HS-27A (cell line): Measurements from ENCODE around the gene DAG1.

Source experiments
- DNase-seq: peaks from one replicate; pipeline ENCODE4 v3.0.0-alpha.2; 2012; ENCODE audit warnings: low read depth, missing footprints

DAG1 gene

DNA sequence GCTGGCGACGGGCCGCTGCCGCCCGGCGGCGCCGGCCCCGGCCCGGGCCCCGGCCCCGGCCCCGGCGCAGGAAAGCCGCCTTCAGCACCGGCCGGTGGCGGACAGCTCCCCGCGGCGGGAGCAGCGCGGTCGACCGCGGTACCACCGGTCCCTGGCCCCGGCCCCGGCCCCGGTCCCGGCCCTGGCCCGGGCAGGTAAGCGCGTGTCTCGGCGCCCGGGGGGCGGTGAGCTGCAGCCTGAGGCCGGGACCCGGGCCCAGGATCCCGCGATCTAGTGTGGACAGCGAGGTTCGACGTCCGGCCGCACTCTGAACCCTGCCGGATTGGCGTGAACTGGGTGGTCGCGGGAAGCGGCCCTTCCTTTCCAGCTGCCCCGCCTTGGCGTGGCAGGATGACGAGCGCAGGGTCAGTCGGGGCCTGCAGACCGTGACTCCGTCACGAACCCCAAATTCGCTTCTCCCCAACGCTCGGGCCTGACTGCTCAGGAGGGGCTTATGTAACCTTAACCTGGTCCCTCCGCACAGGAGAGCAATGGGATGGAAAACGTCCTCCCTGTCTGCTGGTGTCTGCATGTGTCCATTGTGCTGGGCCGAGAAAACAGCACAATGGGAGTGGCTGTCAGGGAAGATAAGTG is 84.7 kb downstream of the DAG1 start:
- DNase-seq: no peak

DNA sequence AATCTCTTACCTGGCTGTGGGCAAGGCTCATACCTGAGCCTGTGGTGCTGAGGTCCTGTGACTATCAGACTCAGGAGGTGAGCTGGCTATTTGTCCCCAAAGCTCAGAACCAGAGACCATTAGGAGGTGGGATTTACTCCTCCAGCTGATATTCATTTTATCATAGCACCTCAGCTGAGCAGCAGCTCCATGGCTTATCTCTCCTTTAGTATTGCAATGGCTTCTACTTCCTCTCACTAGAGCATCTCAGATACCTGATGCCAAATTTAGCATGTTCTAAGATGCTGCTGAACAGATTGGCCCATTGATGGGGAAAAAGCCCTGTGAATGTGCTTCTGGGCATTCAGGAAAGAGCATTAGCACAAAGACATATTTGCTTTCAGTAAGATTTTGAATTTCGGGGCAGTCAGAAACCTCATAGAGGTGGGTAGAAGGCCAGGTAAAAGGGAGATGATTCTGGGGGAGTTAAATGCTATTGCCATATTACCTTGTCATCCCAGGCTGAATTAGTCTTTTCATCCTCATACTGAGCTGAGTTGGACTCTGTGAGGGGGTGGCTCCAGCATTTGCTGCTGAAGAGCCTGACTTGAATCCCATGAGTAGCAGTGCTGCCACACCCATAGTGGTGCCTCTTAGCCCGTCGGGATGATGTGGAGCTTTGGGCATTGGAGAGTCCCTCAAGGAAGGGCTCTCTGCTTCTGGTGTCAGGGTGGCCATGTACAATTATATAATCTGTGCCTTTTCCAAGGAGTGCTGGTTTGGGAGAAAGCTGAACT is 86.6 kb downstream of the DAG1 start:
- no peak for DNase-seq

DNA sequence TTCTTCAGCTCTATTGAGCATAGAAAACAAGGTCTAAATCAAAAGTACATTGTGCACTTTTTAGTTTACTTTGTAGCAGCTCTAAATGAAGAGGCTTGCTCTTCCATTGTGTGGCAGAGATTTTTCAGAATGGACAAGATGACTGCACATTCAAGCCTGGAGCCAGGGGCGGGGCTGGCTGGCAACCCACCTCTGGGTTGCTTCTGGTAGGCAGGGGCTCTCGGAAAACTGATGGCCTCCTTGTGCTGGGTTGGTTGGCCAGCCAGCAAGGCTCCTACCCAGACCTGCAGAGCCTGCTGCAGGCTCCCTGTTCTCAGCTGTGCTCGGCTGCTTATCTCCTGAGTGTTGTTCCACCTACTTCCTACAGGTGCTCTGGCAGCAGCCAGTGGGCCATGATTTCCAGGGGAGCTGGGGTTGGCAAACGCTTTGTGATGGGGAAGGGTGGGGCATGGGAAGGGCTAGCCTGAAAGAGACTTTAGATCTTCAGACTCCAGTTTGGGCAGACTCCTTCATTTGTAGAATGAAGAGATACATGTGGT is 93.0 kb downstream of the DAG1 start:
- no peak for DNase-seq

DNA sequence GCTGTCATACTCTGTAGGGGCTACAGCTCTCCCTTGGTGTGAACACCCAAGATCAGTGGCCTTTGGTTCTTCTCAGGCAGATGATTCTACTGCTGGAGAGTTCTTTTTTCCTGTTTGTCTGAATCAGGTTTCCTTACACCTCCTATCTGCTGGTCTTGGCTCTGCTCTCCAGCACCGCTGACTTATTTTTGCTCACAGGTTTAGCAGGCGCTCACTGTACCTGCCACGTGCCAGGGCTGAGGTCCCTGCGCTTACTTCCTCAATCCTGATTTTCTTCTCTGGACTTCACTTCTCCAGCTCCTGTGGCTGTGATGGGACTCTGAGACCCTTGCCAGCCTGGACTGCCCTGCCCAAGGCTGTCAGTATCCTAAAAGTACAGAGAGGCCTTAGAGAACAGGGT is 93.7 kb downstream of the DAG1 start:
- no peak for DNase-seq

DNA sequence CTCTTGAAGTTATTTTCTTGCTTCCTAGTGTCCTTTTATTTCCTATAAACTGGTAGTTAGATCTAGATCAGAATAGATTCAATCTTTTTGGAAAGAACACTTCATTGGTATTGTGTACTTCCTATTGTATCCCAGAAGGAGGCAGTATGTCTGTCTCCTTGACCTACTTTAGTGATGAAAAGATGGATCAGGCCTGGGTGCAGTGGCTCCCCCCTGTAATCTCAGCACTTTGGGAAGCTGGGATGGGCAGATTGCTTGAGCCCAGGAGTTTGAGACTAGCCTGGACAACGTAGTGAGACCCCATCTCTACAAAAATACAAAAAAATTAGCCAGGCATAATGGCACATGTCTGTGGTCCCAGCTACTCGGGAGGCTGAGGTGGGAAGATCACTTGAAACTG is 96.2 kb downstream of the DAG1 start:
- DNase-seq: no peak

DNA sequence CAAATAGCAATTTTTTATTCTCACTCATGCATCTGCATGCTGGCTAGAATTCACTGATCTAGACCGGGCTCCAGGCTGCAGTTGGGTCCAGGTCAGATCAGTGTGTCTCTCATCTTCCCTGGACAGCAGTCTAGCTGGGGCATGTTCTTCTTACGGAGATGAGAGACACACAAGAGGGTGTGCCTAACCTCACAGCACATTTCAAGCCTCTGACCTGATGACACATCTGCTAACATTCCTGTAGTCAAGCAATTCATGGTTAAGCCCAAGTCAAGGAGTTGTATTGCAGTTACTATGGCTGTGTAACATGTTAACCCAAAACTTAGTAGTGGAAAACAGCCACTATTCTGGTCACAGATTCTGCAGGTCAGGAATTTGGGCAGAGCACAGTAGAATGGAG is 97.3 kb downstream of the DAG1 start:
- no peak for DNase-seq

DNA sequence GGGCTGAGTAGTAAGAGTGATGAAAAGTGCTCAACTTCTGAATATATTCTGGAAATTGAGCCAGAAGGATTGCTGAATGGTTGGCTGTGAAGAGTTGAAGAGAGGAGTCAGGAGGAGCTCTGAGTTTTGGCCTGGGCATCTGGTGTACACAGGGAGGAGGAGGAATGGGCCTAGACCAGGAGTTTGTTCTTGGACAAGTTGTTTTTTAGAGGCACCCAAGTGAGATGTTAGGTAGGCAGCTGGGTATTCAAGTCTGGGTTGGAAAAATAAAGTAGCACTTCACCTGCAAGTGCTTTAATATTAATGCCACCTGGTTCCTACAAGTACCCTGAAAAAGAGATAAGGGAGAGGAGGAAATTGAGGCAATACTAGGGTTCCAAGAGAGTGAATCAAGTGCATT is 98.9 kb downstream of the DAG1 start:
- no peak for DNase-seq

DNA sequence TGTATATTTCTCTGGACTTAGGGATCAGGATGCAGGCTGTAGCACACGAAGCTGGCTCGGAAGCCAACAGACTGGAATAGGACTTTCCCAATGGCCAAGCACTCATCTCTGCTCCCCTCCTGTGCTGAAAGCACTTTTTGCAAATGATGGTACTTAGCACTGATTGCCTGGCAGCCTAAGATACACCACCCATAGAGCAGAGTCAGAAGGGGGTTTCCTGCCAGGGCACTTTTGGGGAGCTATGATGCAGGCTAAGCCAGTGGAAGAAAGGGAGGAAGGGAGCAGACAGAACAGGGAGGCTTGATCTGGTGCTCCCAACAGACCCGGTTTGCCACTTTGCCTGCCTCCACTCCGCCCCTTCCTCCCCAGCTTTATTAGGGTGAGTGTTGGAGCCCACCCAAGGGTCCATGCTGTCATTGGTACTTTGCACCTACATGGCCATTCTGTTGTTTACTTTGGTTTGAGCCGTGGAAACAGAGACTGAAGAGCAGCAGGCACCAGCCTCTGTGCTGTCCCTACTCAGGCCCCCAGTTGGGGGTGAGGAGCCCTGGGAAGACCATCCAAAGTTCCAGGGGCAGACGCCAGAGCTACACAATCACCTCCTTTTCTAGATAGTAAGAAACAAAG is 100.1 kb downstream of the DAG1 start:
- DNase-seq: no peak

DNA sequence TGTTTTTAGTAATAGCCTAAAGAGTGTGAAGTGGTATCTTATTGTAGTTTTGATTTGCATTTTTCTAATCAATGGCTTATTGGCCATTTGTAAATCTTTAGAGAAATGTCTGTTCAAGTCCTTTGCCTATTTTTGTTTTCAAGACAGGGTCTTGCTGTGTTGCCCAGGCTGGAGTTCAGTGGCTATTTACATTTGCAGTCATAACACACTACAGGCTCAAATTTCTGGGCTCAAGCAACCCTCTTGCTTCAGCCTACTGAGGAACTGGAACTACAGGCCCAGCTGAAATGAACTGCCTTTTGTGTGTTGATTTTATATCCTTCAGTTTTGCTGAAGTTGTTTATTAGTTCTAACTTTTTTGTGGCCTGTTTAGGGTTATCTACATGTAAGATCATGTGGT is 112.1 kb downstream of the DAG1 start:
- DNase-seq: no peak
